DND-41 (cell line): ENCODE measurements around the gene NCLN.

Experiments used
- CTCF ChIP-seq: IDR thresholded peaks from 2 replicates; pipeline ENCODE4 v1.5.1; 2012; ENCODE audit warnings: borderline replicate concordance, low read length, moderate library complexity, mild to moderate bottlenecking; ENCODE audit not compliant: poor library complexity, severe bottlenecking; ENCODE audit errors: extremely low read depth
- EZH2 ChIP-seq: IDR thresholded peaks from 3 replicates; pipeline ENCODE4 v1.6.1; 2012; ENCODE audit warnings: borderline replicate concordance, low read depth, mild to moderate bottlenecking, moderate library complexity, low read length, inconsistent platforms; ENCODE audit not compliant: severe bottlenecking

- TF ChIP-seq CTCF: no peak
- no peak for TF ChIP-seq EZH2
Observed at GRCh38 chr19:3198901-3199700, 13.4 kb downstream of the NCLN start.
